ENCODE measurements around the gene TSC1. TPM values are rescaled to one million over a fixed set of nuclear protein-coding genes. Genes with fewer than 3 reads are reported as not detected.
A peak's percentile ranks its signal among the peaks of the same experiment; 100 is the strongest.

The TSC1 gene
- total and polyA plus RNA-seq, 4 donors: 43.6 to 48.8 (median 47.3) TPM

GRCh38 chr9:132957805-132958204 lies 13.4 kb upstream of the TSC1 start:
- Histone ChIP-seq H3K36me3 (ENCODE audit: control insufficient read depth, insufficient read depth, low read length) (no peaks in the 10 kb centered on the region), H3K4me3 (ENCODE audit: low read depth, low read length) (no peak overlapping the region), H3K4me1 (ENCODE audit: control insufficient read depth, insufficient read depth, low read length) (no peaks in the 10 kb centered on the region), H3K9me3 (ENCODE audit: control insufficient read depth, insufficient read depth, low read length) (no peaks in the 10 kb centered on the region), H3K27ac (ENCODE audit: low read depth, low read length) (no peak overlapping the region), H3K27me3 (ENCODE audit: control insufficient read depth, insufficient read depth, low read length) (no peaks in the 10 kb centered on the region)
- no peak for DNase-seq (ENCODE audit: low read depth in 4 of 6, low spot score in 6 of 6)
- 84% methylated on average over 4 of the region's 6 CpGs for WGBS (ENCODE audit: insufficient coverage)

- Histone ChIP-seq H3K4me1 (ENCODE audit: control insufficient read depth, insufficient read depth, low read length) (no peaks in the 10 kb centered on the region), H3K36me3 (ENCODE audit: control insufficient read depth, insufficient read depth, low read length) (no peaks in the 10 kb centered on the region), H3K27ac (ENCODE audit: low read depth, low read length) (no peak overlapping the region), H3K27me3 (ENCODE audit: control insufficient read depth, insufficient read depth, low read length) (no peaks in the 10 kb centered on the region), H3K4me3 (ENCODE audit: low read depth, low read length) (no peak overlapping the region), H3K9me3 (ENCODE audit: control insufficient read depth, insufficient read depth, low read length) (no peaks in the 10 kb centered on the region)
- DNase-seq (ENCODE audit: low read depth in 4 of 6, low spot score in 6 of 6): no peak
- WGBS (ENCODE audit: insufficient coverage): 88% methylated on average over 1 of the region's 2 CpGs
Observed at GRCh38 chr9:132955768-132956167, 11.4 kb upstream of the TSC1 start.

GRCh38 chr9:132955123-132955522 lies 10.7 kb upstream of the TSC1 start:
- no peaks in the 10 kb centered on the region for H3K27me3 ChIP-seq (ENCODE audit: control insufficient read depth, insufficient read depth, low read length)
- no peak overlapping the region for H3K27ac ChIP-seq (ENCODE audit: low read depth, low read length)
- H3K9me3 ChIP-seq (ENCODE audit: control insufficient read depth, insufficient read depth, low read length): no peaks in the 10 kb centered on the region
- DNase-seq (ENCODE audit: low read depth in 4 of 6, low spot score in 6 of 6): no peak
- H3K4me3 ChIP-seq (ENCODE audit: low read depth, low read length): no peak overlapping the region
- 67% methylated on average over 1 of the region's 2 CpGs for WGBS (ENCODE audit: insufficient coverage)
- no peaks in the 10 kb centered on the region for H3K36me3 ChIP-seq (ENCODE audit: control insufficient read depth, insufficient read depth, low read length)
- H3K4me1 ChIP-seq (ENCODE audit: control insufficient read depth, insufficient read depth, low read length): no peaks in the 10 kb centered on the region

- WGBS (ENCODE audit: insufficient coverage): 88% methylated on average over 2 of the region's 4 CpGs
- no peak overlapping the region for H3K4me3 ChIP-seq (ENCODE audit: low read depth, low read length)
- H3K27ac ChIP-seq (ENCODE audit: low read depth, low read length): no peak overlapping the region
- H3K4me1 ChIP-seq (ENCODE audit: control insufficient read depth, insufficient read depth, low read length): peaks cover 3% of the 10 kb centered on the region
- no peaks in the 10 kb centered on the region for H3K9me3 ChIP-seq (ENCODE audit: control insufficient read depth, insufficient read depth, low read length)
- H3K27me3 ChIP-seq (ENCODE audit: control insufficient read depth, insufficient read depth, low read length): no peaks in the 10 kb centered on the region
- DNase-seq (ENCODE audit: low read depth in 4 of 6, low spot score in 6 of 6): no peak
- H3K36me3 ChIP-seq (ENCODE audit: control insufficient read depth, insufficient read depth, low read length): no peaks in the 10 kb centered on the region
Observed at GRCh38 chr9:132949709-132950108, 5.3 kb upstream of the TSC1 start.

- Histone ChIP-seq H3K4me1 (ENCODE audit: control insufficient read depth, insufficient read depth, low read length) (peaks cover 9% of the 10 kb centered on the region), H3K36me3 (ENCODE audit: control insufficient read depth, insufficient read depth, low read length) (peaks cover 2% of the 10 kb centered on the region), H3K4me3 (ENCODE audit: low read depth, low read length) (no peak overlapping the region), H3K9me3 (ENCODE audit: control insufficient read depth, insufficient read depth, low read length) (no peaks in the 10 kb centered on the region), H3K27ac (ENCODE audit: low read depth, low read length) (no peak overlapping the region), H3K27me3 (ENCODE audit: control insufficient read depth, insufficient read depth, low read length) (no peaks in the 10 kb centered on the region)
- DNase-seq (ENCODE audit: low read depth in 4 of 6, low spot score in 6 of 6): no peak
- 77% methylated on average over 13 of the region's 18 CpGs for WGBS (ENCODE audit: insufficient coverage)
Observed at GRCh38 chr9:132948482-132949050, 4.2 kb upstream of the TSC1 start.

GRCh38 chr9:132947756-132948155 lies 3.3 kb upstream of the TSC1 start:
- H3K27ac ChIP-seq (ENCODE audit: low read depth, low read length): no peak overlapping the region
- no peak for DNase-seq (ENCODE audit: low read depth in 4 of 6, low spot score in 6 of 6)
- peaks cover 2% of the 10 kb centered on the region for H3K36me3 ChIP-seq (ENCODE audit: control insufficient read depth, insufficient read depth, low read length)
- H3K27me3 ChIP-seq (ENCODE audit: control insufficient read depth, insufficient read depth, low read length): no peaks in the 10 kb centered on the region
- peaks cover 11% of the 10 kb centered on the region for H3K4me1 ChIP-seq (ENCODE audit: control insufficient read depth, insufficient read depth, low read length)
- WGBS (ENCODE audit: insufficient coverage): 90% methylated on average over 6 of the region's 8 CpGs
- H3K4me3 ChIP-seq (ENCODE audit: low read depth, low read length): no peak overlapping the region
- no peaks in the 10 kb centered on the region for H3K9me3 ChIP-seq (ENCODE audit: control insufficient read depth, insufficient read depth, low read length)

GRCh38 chr9:132946631-132947295 lies 2.3 kb upstream of the TSC1 start:
- H3K9me3 ChIP-seq (ENCODE audit: control insufficient read depth, insufficient read depth, low read length): no peaks in the 10 kb centered on the region
- peaks cover 11% of the 10 kb centered on the region for H3K4me1 ChIP-seq (ENCODE audit: control insufficient read depth, insufficient read depth, low read length)
- H3K4me3 ChIP-seq (ENCODE audit: low read depth, low read length): no peak overlapping the region
- H3K27ac ChIP-seq (ENCODE audit: low read depth, low read length): no peak overlapping the region
- peaks cover 2% of the 10 kb centered on the region for H3K36me3 ChIP-seq (ENCODE audit: control insufficient read depth, insufficient read depth, low read length)
- WGBS (ENCODE audit: insufficient coverage): 71% methylated on average over 6 of the region's 7 CpGs
- DNase-seq (ENCODE audit: low read depth in 4 of 6, low spot score in 6 of 6): no peak
- H3K27me3 ChIP-seq (ENCODE audit: control insufficient read depth, insufficient read depth, low read length): no peaks in the 10 kb centered on the region

- Histone ChIP-seq H3K27me3 (ENCODE audit: control insufficient read depth, insufficient read depth, low read length) (no peaks in the 10 kb centered on the region), H3K36me3 (ENCODE audit: control insufficient read depth, insufficient read depth, low read length) (peaks cover 2% of the 10 kb centered on the region), H3K4me1 (ENCODE audit: control insufficient read depth, insufficient read depth, low read length) (peaks cover 11% of the 10 kb centered on the region), H3K9me3 (ENCODE audit: control insufficient read depth, insufficient read depth, low read length) (no peaks in the 10 kb centered on the region), H3K4me3 (ENCODE audit: low read depth, low read length) (no peak overlapping the region), H3K27ac (ENCODE audit: low read depth, low read length) (no peak overlapping the region)
- WGBS (ENCODE audit: insufficient coverage): no CpG with 5 or more reads among the region's 3 CpGs
- no peak for DNase-seq (ENCODE audit: low read depth in 4 of 6, low spot score in 6 of 6)
Observed at GRCh38 chr9:132946211-132946610, 1.8 kb upstream of the TSC1 start.

- Histone ChIP-seq H3K4me3 (ENCODE audit: low read depth, low read length) (peak overlapping the region; percentile 97), H3K27ac (ENCODE audit: low read depth, low read length) (peak overlapping the region; percentile 100), H3K27me3 (ENCODE audit: control insufficient read depth, insufficient read depth, low read length) (no peaks in the 10 kb centered on the region), H3K36me3 (ENCODE audit: control insufficient read depth, insufficient read depth, low read length) (peaks cover 2% of the 10 kb centered on the region), H3K4me1 (ENCODE audit: control insufficient read depth, insufficient read depth, low read length) (peaks cover 11% of the 10 kb centered on the region), H3K9me3 (ENCODE audit: control insufficient read depth, insufficient read depth, low read length) (no peaks in the 10 kb centered on the region)
- no peak for DNase-seq (ENCODE audit: low read depth in 4 of 6, low spot score in 6 of 6)
- WGBS (ENCODE audit: insufficient coverage): 66% methylated on average over 19 of the region's 23 CpGs
Observed at GRCh38 chr9:132945186-132946130, 1.0 kb upstream of the TSC1 start.

Measured in spinal cord (tissue), 10 donors.